Ishikawa (cell line): Measurements from ENCODE around the gene N4BP3.

Experiments used
- CEBPB ChIP-seq: IDR thresholded peaks from 2 replicates; pipeline ENCODE4 v1.6.1; 2012
- EP300 ChIP-seq: IDR thresholded peaks from 2 replicates; pipeline ENCODE4 v1.6.1; 2012; ENCODE audit warnings: borderline replicate concordance
- NFIC ChIP-seq: IDR thresholded peaks from 2 replicates; pipeline ENCODE4 v1.6.1; 2012
- REST ChIP-seq: IDR thresholded peaks from 2 replicates; pipeline ENCODE4 v1.6.1; 2012; ENCODE audit warnings: low read depth, mild to moderate bottlenecking
- TEAD4 ChIP-seq: IDR thresholded peaks from 2 replicates; pipeline ENCODE4 v1.6.1; 2012
- ZBTB7A ChIP-seq: IDR thresholded peaks from 2 replicates; pipeline ENCODE4 v1.6.1; 2012; ENCODE audit warnings: low read depth
- TF ChIP-seq, protein P1 (sequence below): IDR thresholded peaks from 2 replicates; pipeline ENCODE4 v1.6.1; 2012

DNA sequence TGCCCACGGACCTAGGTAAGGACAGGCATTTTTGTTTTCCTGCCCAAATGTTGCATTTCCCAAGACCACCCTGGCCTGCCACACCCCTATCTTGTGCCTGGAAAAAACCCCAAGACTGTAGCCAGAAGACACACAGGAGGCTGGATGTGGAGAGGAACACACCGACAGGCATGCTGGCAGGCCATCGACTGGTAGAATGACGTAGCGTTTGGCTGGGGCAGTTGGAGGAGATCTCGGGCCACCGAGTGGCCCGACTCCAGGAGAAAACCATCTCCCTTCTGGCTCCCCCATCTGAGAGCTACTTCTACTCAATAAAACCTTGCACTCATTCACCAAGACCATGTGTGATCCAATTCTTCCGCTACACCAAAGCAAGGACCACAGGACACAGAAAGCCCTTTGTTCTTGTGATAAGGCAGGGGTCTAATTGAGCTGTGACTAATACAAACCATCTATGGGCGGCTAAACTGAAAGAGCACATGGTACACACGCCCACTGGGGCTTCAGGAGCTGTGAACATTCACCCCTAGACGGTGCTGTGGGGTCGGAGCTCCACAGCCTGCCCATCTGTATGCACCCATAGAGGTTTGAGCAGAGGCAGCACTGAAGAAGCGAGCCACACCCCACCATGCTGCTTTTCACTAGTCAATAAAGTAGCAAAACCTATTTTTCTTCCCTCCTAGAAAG is 38.9 kb upstream of the N4BP3 start:
- TF ChIP-seq REST (no peak), NFIC (no peak), EP300 (no peak), TEAD4 (no peak), CEBPB (no peak), ZBTB7A (no peak)
- TF ChIP-seq, protein P1, sequence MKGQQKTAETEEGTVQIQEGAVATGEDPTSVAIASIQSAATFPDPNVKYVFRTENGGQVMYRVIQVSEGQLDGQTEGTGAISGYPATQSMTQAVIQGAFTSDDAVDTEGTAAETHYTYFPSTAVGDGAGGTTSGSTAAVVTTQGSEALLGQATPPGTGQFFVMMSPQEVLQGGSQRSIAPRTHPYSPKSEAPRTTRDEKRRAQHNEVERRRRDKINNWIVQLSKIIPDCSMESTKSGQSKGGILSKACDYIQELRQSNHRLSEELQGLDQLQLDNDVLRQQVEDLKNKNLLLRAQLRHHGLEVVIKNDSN, result no peak
